ENCODE measurements around the gene TNRC6C. TPM values are rescaled to one million over a fixed set of nuclear protein-coding genes. Genes with fewer than 3 reads are reported as not detected.
A peak's percentile ranks its signal among the peaks of the same experiment; 100 is the strongest.

TNRC6C gene
- total and polyA plus RNA-seq, 2 of the 13 experiments (the other 11 are each of a cell fraction or from before 2014, with no cell fraction given) = 0.66 to 4.9 TPM

DNA sequence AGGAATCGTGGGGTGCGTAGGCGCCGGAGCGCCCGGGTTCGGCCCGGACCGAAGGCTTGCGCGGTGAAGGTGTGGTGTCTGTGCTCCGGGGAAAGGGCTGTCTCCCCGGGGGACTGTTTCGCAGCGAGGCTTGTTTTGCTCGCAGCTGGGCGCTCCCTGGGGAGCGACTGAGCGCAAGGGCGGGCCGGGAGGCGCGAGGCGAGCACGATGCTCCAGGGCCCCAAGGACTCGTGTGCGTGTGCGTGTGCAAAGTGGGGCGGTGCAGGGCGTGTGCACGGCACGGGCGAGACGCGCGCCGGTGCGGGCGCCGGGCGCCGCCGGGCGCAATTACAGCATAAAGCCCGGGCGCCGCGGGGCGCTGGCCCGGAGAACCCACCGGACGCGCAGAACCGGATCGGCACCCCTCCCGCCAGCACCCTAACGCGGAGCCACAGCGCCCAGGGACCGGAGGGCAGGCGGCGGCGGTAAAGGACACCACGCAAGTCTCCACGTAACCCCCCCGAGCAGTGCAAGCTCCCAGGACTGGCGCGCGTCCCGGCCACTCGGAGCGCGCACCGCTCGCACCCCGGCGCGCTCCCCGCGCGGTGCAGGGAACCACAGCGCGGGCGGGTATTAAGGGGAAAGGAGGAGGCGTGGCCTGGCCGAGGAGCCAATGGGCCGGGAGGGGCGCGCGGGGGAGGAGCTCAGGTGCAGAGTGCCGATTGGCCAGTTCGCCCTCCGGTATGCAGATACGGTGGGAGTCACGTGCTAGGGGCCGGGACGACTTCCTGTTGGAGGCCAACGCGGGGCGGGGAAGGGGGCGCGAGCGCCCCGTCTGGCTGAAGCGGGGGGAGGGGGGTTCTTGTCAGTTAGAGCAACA, at the start of gene TNRC6C (continued):
- TF ChIP-seq, protein P1, sequence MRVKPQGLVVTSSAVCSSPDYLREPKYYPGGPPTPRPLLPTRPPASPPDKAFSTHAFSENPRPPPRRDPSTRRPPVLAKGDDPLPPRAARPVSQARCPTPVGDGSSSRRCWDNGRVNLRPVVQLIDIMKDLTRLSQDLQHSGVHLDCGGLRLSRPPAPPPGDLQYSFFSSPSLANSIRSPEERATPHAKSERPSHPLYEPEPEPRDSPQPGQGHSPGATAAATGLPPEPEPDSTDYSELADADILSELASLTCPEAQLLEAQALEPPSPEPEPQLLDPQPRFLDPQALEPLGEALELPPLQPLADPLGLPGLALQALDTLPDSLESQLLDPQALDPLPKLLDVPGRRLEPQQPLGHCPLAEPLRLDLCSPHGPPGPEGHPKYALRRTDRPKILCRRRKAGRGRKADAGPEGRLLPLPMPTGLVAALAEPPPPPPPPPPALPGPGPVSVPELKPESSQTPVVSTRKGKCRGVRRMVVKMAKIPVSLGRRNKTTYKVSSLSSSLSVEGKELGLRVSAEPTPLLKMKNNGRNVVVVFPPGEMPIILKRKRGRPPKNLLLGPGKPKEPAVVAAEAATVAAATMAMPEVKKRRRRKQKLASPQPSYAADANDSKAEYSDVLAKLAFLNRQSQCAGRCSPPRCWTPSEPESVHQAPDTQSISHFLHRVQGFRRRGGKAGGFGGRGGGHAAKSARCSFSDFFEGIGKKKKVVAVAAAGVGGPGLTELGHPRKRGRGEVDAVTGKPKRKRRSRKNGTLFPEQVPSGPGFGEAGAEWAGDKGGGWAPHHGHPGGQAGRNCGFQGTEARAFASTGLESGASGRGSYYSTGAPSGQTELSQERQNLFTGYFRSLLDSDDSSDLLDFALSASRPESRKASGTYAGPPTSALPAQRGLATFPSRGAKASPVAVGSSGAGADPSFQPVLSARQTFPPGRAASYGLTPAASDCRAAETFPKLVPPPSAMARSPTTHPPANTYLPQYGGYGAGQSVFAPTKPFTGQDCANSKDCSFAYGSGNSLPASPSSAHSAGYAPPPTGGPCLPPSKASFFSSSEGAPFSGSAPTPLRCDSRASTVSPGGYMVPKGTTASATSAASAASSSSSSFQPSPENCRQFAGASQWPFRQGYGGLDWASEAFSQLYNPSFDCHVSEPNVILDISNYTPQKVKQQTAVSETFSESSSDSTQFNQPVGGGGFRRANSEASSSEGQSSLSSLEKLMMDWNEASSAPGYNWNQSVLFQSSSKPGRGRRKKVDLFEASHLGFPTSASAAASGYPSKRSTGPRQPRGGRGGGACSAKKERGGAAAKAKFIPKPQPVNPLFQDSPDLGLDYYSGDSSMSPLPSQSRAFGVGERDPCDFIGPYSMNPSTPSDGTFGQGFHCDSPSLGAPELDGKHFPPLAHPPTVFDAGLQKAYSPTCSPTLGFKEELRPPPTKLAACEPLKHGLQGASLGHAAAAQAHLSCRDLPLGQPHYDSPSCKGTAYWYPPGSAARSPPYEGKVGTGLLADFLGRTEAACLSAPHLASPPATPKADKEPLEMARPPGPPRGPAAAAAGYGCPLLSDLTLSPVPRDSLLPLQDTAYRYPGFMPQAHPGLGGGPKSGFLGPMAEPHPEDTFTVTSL (CRISPR knock-in tag; IDR thresholded peaks at IDR 0.05; ENCODE audit: borderline replicate concordance) = peak; percentile 46; the same call in 1 of the 2 replicates
- peak; percentile 80 for TF ChIP-seq TFE3 (CRISPR knock-in tag; IDR thresholded peaks at IDR 0.05)
- no peak for TF ChIP-seq NFRKB (IDR thresholded peaks at IDR 0.05)
- TF ChIP-seq HDAC2 (CRISPR knock-in tag; IDR thresholded peaks at IDR 0.05) = no peak; the same call in 1 of the 2 replicates
- no peak for TF ChIP-seq NR3C1 (CRISPR knock-in tag; IDR thresholded peaks at IDR 0.05)
- TF ChIP-seq, protein P2, sequence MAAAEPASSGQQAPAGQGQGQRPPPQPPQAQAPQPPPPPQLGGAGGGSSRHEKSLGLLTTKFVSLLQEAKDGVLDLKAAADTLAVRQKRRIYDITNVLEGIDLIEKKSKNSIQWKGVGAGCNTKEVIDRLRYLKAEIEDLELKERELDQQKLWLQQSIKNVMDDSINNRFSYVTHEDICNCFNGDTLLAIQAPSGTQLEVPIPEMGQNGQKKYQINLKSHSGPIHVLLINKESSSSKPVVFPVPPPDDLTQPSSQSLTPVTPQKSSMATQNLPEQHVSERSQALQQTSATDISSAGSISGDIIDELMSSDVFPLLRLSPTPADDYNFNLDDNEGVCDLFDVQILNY (CRISPR knock-in tag; conservative IDR thresholded peaks at IDR 0.05) = peak; percentile 68; the same call in 1 of the 2 replicates
- peak; percentile 86; the same call in 1 of the 2 replicates for TF ChIP-seq BATF2 (CRISPR knock-in tag; IDR thresholded peaks at IDR 0.05)
- TF ChIP-seq, protein P3, sequence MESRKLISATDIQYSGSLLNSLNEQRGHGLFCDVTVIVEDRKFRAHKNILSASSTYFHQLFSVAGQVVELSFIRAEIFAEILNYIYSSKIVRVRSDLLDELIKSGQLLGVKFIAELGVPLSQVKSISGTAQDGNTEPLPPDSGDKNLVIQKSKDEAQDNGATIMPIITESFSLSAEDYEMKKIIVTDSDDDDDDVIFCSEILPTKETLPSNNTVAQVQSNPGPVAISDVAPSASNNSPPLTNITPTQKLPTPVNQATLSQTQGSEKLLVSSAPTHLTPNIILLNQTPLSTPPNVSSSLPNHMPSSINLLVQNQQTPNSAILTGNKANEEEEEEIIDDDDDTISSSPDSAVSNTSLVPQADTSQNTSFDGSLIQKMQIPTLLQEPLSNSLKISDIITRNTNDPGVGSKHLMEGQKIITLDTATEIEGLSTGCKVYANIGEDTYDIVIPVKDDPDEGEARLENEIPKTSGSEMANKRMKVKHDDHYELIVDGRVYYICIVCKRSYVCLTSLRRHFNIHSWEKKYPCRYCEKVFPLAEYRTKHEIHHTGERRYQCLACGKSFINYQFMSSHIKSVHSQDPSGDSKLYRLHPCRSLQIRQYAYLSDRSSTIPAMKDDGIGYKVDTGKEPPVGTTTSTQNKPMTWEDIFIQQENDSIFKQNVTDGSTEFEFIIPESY (CRISPR knock-in tag; IDR thresholded peaks at IDR 0.05) = no peak
- TF ChIP-seq ZNF639 (CRISPR knock-in tag; conservative IDR thresholded peaks at IDR 0.05) = 0 out of 2 replicates have a peak, but pooled peaks have one; percentile 38
- TF ChIP-seq, protein P4, sequence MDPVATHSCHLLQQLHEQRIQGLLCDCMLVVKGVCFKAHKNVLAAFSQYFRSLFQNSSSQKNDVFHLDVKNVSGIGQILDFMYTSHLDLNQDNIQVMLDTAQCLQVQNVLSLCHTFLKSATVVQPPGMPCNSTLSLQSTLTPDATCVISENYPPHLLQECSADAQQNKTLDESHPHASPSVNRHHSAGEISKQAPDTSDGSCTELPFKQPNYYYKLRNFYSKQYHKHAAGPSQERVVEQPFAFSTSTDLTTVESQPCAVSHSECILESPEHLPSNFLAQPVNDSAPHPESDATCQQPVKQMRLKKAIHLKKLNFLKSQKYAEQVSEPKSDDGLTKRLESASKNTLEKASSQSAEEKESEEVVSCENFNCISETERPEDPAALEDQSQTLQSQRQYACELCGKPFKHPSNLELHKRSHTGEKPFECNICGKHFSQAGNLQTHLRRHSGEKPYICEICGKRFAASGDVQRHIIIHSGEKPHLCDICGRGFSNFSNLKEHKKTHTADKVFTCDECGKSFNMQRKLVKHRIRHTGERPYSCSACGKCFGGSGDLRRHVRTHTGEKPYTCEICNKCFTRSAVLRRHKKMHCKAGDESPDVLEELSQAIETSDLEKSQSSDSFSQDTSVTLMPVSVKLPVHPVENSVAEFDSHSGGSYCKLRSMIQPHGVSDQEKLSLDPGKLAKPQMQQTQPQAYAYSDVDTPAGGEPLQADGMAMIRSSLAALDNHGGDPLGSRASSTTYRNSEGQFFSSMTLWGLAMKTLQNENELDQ (CRISPR knock-in tag; IDR thresholded peaks at IDR 0.05; ENCODE audit: borderline replicate concordance) = no peak
- no peak for TF ChIP-seq SSRP1 (CRISPR knock-in tag; IDR thresholded peaks at IDR 0.05)
